ENCODE data around the gene GIT1. TPM values are rescaled to one million over a fixed set of nuclear protein-coding genes. Genes with fewer than 3 reads are reported as not detected.

The GIT1 gene
- total and polyA plus RNA-seq, 2 donors, result 14.1 to 33.7 TPM

DNA sequence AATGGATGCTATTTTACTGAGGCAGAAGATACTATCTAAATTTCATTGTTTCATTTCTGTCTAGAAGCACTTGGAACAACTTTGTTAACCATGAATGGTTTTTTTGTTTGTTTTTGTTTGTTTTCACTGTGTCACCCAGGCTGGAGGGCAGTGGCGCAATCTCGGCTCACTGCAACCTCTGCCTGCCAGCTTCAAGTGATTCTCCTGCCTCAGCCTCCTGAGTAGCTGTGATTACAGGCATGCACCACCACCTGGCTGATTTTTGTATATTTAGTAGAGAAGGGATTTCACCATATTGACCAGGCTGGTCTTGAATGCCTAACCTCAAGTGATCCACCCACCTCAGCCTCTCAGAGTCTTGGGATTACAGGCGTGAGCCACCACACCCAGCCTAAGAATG is 63.1 kb downstream of the GIT1 start:
- 97% methylated on average over 3 of the region's 3 CpGs for WGBS
- peaks cover 28 to 41% of the 10 kb centered on the region in 2 donors for H3K36me3 ChIP-seq (ENCODE audit: control insufficient read depth in 2 of 2, insufficient read depth in 2 of 2, low read length in 1 of 2)

DNA sequence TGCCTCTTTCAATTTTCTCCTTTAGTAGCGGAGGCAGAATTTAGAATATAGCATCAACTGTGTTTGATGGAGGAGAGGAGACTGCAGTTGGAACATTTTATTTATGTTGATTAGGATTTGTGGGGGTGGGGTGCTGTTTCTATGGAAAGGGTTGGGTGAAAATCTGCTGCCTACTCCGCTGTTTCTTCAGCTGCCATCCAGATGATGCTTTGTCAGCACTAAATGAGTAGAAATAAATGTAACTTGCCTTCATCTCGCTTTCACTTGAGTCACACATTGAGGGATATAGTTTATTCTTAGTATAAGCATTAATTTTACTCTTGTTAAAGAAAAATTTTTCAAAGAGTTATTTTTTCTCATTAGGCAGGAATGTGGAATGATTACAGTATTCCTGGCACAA is 64.8 kb downstream of the GIT1 start:
- H3K36me3 ChIP-seq (ENCODE audit: control insufficient read depth in 2 of 2, insufficient read depth in 2 of 2, low read length in 1 of 2), result peaks cover 26 to 40% of the 10 kb centered on the region in 2 donors
- 96% methylated on average over 3 of the region's 3 CpGs for WGBS
- H3K4me3 ChIP-seq (ENCODE audit: low read length in 2 of 2), result no peak overlapping the region
- no peak for DNase-seq (ENCODE audit: low read depth in 6 of 9, low spot score in 9 of 9)
- no peaks in the 10 kb centered on the region for H3K9me3 ChIP-seq (ENCODE audit: control insufficient read depth in 2 of 2, insufficient read depth in 1 of 2, low read length in 1 of 2)
- H3K27me3 ChIP-seq (ENCODE audit: control insufficient read depth in 2 of 2, insufficient read depth in 1 of 2, low read length in 1 of 2), result no peaks in the 10 kb centered on the region
- no peaks in the 10 kb centered on the region for H3K4me1 ChIP-seq (ENCODE audit: control insufficient read depth in 2 of 2, insufficient read depth in 2 of 2, low read length in 2 of 2)
- no peak overlapping the region for H3K27ac ChIP-seq (ENCODE audit: low read depth in 1 of 2, low read length in 1 of 2)

More for the DNA sequence above, 63.1 kb downstream of the GIT1 start:
- Histone ChIP-seq H3K4me3 (ENCODE audit: low read length in 2 of 2) (no peak overlapping the region), H3K27ac (ENCODE audit: low read depth in 1 of 2, low read length in 1 of 2) (no peak overlapping the region), H3K4me1 (ENCODE audit: control insufficient read depth in 2 of 2, insufficient read depth in 2 of 2, low read length in 2 of 2) (no peaks in the 10 kb centered on the region), H3K9me3 (ENCODE audit: control insufficient read depth in 2 of 2, insufficient read depth in 1 of 2, low read length in 1 of 2) (no peaks in the 10 kb centered on the region), H3K27me3 (ENCODE audit: control insufficient read depth in 2 of 2, insufficient read depth in 1 of 2, low read length in 1 of 2) (no peaks in the 10 kb centered on the region)
- no peak for DNase-seq (ENCODE audit: low read depth in 6 of 9, low spot score in 9 of 9)

Other genes with a start within 250 kb of the GIT1 start
- 19.5 TPM for gene TAOK1, start 199.3 kb downstream of the GIT1 start, total RNA-seq
- 11.2 TPM for gene TAOK1, start 199.3 kb downstream of the GIT1 start, polyA plus RNA-seq
- gene ABHD15, start 22.6 kb downstream of the GIT1 start, total RNA-seq, result 3.4 TPM
- 7.8 TPM for gene ABHD15, start 22.6 kb downstream of the GIT1 start, polyA plus RNA-seq
- gene TP53I13, start 20.9 kb downstream of the GIT1 start, total RNA-seq, result 22.7 TPM
- 98.2 TPM for gene TP53I13, start 20.9 kb downstream of the GIT1 start, polyA plus RNA-seq
- 1.3 TPM for gene ANKRD13B, start 3.5 kb upstream of the GIT1 start, total RNA-seq
- 2.2 TPM for gene ANKRD13B, start 3.5 kb upstream of the GIT1 start, polyA plus RNA-seq
- gene CORO6, start 33.3 kb upstream of the GIT1 start, total RNA-seq, result 2.4 TPM
- gene CORO6, start 33.3 kb upstream of the GIT1 start, polyA plus RNA-seq, result 17.0 TPM